ENCODE measurements around the gene GPR156.
"Not testable (repeated sequence)": the region's sequence is repeated elsewhere in the genome, so short reads cannot be mapped to it uniquely, and the experiment has no call there.

Gene GPR156

DNA sequence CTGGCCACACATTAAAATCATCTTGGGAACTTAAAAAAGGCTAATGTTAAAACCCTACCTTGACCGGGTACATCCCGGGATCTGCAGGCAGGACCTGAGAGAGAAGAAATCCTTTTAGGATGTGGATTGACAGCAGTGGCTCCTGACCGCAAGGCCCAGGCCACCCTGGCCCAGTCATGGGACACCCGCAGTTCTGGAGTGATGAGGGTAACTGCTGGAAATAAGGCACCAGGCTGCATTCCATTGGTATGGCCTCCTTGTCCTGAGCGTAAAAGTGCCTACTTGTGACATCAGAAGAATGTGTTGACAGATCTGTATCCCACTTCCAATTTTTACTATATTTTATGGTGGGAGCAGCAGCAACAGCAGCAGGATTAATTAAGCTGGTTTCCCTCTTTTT, 127.3 kb downstream of the GPR156 start:
- DNase-seq, result no peak

DNA sequence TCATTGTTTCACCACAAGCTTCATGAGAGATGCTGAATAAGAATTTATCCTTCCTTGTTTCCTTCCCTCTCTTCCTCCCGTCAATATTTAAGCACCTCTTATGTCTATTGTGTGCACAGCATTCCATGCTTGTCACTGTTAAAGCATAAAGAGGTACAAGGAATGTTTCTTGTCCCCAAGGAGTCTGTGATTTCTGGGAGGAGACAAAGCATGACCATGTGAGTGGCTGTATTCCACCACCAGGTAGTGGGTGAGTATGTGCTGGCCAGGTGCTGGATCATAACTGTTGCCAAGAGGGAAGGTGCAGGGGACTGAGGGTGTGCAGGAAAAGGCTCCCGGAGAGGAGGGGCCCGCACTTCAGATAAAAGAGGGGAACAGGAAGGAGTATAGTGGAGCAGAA, 127.9 kb downstream of the GPR156 start:
- no peak for DNase-seq

- DNase-seq, result peak; percentile 85
These were observed 128.3 kb downstream of the GPR156 start for GRCh38 chr3:120156699-120157098.

DNA sequence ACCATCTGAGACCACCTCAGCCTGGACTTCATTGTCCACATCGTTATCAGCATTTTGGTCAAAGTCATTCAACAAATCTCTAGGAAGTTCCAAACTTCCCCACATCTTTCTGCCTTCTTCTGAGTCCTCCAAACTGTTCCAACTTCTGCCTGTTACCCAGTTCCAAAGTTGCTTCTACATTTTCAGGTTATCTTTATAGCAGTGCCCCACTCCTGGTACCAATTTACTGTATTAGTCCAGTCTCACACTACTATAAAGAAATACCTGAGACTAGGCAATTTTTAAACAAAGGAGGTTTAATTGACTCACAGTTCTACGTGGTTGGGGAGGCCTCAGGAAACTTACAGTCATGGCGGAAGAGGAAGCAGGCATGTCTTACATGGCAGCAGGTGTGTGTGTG, 129.3 kb downstream of the GPR156 start:
- DNase-seq, result not testable (repeated sequence)

GRCh38 chr3:120155108-120155507, 129.9 kb downstream of the GPR156 start:
- DNase-seq, result no peak

DNA sequence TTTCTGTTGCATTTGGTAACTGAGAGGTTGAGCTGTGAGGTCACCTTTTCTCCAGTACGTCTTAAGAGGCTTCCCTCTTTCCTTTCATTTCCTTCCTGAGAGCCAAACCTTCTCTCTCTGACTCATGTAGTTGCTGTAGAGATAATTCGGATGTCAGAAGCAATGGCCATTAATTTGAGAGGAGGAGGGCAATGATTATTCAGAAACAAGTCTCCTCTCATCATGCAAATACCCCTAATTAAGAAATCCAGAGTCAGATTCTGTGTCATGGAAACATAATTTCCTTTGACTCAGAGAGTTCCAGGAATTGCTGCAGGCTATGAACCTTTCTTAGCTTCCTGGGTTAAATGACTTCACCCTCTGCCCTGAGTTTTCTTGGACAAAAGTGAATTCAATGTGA, 131.7 kb downstream of the GPR156 start:
- DNase-seq, result peak; percentile 74

- DNase-seq, result no peak
These were observed 133.2 kb downstream of the GPR156 start for GRCh38 chr3:120151791-120152190.

DNA sequence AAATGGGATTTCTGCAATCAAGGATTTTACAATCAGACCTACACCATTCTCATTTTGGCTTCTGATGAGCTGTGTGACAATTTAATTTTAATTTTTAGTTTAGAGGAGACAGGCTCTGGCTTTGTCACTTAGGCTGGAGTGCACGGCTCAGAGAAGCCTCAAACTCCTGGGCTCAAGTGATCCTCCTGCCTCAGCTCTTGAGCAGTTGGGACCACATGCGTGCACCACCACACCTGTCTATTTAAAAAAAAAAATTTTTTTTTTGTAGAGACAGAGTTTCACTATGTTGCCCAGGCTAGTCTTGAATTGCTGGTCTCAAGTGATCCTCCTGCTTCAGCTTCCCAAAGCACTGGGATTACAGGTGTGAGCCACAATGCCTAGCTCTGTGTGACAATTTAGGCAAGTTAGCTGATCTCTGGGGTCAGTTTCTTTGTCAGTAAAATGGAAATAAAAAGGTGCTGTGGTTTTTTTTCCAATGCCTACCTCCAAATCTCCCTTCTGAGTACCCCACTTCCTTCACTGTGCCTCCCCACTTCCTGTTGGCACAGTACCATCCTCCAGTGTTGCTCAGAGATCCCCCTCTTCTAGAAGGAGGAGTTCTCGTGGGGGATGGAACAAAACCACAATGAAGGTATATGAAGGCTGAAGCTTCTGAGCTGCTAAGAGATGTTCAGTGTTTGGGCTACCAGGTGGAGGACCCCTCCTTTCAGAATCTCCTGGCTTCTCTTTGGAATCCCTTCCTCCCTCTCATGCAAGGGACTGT, 136.7 kb downstream of the GPR156 start:
- no peak for DNase-seq

DNA sequence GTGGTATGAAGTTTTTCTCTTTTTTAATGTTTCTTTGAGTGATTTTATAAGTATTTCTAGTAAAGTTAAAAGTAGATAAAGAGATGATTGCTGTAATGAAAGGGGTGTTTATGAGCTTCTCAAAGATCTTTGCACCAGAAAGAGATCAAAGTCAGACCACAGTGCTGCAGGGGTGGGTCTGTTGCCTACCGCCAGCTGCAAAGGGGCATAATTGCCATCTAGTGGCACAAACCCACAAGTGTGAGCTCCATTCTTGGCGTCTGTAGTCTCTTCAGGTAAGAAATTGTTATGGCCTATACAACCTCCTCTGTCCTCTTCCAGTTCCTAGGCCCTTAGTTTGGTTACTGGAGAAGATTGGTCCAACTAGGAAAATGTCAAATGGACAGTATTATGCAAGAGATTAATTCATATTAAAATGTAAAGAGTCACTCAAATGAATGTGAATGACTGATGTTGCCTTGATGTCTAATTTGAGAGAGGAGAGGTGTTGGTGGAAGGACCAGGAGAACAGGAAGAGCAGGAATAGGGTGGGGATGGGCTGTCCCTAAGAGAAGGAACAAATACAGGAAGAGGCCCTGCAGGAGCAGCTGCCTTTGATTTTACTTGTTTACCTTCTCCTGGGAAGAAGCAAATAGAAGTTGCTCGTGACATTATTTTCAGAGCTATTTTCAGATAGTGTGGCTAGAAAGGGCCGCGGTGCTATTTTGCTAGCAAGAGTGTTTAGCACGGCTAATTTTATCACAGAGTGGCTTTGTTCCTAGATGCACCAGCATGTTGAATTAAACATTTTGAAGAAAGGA, 137.8 kb downstream of the GPR156 start:
- DNase-seq, result no peak

GRCh38 chr3:120145542-120146285, 139.3 kb downstream of the GPR156 start:
- DNase-seq, result peak; percentile 70

GRCh38 chr3:120144267-120144666, 140.8 kb downstream of the GPR156 start:
- DNase-seq, result peak; percentile 79

DNA sequence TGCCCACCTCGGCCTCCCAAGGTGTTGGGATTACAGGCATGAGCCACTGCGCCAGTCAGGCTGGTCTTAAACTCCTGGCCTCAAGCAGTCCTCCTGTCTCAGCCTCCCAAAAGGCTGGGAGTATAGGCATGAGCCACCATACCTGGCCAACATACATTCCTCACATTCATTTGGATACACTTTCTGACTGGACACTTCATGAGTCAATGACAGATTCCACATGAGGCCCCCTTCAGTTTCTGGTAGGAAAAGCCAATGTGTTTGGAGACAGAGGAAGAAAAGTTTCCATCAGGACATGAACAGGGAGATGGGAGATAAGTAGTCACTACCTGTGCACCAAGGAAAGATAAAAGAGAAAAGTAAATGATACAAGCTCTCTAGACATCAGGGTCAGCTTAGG, 141.3 kb downstream of the GPR156 start:
- peak; percentile 14 for DNase-seq

GRCh38 chr3:120142236-120142635, 142.8 kb downstream of the GPR156 start:
- DNase-seq, result no peak

DNA sequence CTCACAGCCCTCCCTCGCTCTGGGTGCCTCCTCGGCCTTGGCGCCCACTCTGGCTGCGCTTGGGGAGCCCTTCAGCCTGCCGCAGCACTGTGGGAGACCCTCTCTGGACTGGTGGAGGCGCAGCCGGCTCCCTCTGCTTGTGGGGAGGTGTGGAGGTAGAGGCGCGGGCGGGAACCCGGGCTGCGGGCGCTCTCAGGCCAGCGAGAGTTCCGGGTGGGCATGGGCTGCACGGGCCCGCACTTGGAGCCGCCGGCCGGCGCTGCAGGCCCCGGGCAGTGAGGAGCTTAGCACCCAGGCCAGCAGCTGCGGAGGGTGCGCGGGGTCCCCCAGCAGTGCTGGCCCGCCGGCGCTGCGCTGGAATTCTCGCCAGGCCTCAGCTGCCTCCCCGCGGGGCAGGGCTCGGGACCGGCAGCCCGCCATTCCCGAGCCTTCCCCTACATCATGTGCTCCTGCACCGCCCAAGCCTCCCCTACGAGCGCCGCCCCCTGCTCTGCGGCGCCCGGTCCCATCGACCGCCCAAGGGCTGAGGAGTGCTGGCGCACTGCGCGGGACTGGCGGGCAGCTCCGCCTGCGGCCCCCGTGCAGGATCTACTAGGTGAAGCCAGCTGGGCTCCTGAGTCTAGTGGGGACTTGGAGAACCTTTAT, 144.8 kb downstream of the GPR156 start:
- no peak for DNase-seq

GRCh38 chr3:120139140-120139539, 145.9 kb downstream of the GPR156 start:
- no peak for DNase-seq

DNA sequence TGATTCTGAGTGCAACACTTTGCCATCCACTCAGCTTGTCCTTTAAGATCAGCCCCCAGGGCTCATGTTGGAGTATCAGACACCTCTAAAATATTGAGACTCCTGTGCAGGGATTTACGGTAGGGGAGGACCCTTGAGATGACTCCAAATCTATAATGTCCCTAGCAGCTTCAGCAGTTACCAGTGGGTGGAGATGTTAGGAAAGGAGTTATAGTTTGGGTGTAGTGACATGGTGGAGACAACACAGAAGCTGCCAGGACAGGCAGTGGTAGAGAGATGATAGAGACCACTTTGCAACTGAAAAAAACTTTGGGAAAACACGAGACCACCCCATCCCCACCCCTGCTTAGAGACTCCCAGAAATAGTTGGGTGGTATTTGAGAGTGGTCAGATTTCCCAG, 147.5 kb downstream of the GPR156 start:
- DNase-seq, result no peak

DNA sequence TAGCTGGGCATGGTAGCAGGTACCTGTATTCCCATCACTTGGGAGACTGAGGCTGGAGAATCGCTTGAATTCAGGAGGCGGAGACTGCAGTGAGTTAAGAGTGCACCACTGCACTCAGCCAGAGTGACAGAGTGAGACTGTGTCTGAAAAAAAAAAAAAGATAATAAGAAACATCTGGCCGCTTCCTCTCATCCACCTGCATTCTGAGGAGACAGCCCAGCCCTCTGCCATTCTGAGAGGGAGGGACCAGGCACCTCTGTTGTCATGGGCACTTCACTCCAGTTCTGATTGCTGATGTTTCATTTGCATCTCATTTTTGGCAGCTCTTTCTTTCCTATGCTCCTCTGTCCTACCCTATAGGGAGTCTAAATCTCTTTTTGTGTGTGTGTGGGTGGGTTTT, 154.4 kb downstream of the GPR156 start:
- DNase-seq, result no peak

GRCh38 chr3:120129718-120130513, 155.1 kb downstream of the GPR156 start:
- peak; percentile 18 for DNase-seq

DNA sequence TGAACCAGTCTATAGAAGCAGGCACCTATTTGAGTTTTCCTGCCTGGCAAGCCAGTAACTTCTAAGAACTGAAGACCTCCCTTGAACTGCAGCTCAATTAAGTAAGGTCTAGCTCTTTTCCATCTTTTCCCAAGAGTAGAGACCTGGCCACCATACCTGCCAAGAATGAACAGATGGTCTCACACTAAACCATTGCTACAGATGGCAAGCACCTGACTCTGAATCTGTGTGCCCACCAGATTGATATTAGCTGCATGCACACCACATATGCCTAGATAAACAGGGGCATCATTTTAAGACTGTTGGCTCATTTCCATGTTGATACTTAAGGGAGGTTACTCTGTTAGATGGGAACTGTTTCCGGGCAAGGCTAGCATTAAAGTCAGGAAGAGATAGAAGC, 156.0 kb downstream of the GPR156 start:
- no peak for DNase-seq

DNA sequence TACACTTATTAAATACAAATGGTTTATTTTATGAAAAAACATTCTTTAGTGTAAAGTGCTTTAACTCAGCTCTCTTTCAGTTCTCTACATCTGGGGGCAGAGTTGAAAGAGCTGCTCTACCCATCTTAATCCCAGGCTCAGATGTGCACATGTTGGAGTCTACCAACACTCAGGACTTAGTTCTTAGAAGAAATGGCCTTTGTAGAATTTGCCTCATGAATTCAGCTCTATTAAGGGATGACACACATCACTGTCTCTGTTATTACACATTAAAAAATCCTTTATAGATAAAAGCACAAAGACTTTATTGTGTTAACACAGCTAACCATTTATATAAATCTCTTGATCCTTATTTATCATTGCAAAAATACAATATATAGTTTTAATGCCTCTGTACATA, 159.0 kb downstream of the GPR156 start:
- no peak for DNase-seq

DNA sequence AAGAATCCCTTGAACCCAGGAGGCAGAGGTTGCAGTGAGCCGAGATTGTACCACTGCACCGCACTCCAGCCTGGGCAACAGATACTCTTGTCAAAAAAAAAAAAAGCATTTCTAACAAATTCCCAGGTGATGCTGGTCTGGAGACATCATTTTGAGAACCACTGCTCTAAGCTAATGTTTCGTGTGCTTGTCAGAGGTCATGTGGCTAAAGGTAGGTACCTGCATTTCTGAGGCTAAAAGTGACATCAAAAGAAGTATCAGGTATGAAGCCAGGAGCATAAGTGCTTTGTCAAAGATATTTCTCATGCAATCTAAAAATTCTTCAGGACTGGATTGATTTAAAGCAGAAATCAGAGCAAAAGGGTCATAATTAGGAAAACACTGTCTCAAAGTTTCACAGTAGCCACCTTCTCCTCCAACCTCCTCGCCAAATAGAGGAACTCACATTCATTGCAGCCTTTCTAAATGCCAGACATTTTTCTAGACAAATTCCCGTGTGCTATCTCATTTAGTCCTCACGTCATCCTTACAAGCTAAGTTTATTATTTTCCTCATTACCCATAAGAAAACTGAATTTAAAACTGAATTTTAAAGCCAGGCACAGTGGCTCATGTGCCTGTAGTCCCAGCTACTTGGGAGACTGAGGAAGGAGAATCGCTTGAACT, 165.0 kb downstream of the GPR156 start:
- DNase-seq, result peak; percentile 40

Measured in fibroblast of skin of back (primary cell).